HG03565 (cell line): ENCODE results near the gene MEF2C.
A peak's percentile ranks its signal among the peaks of the same experiment; 100 is the strongest.

Experiments
- ATAC-seq: cut with Tn5 transposase; IDR thresholded peaks from one replicate; pipeline ENCODE4 v1.9.1; 2021; ENCODE audit warnings: mild to moderate bottlenecking, moderate library complexity; ENCODE audit not compliant: unreplicated experiment

Gene MEF2C

GRCh38 chr5:88889189-88890069, 6.4 kb upstream of the MEF2C start:
- ATAC-seq: no peak

GRCh38 chr5:88888848-88889188, 5.8 kb upstream of the MEF2C start:
- no peak for ATAC-seq

- ATAC-seq: no peak
Measured at GRCh38 chr5:88888291-88888690, 5.3 kb upstream of the MEF2C start.

GRCh38 chr5:88887342-88887741, 4.4 kb upstream of the MEF2C start:
- no peak for ATAC-seq

GRCh38 chr5:88886746-88887341, 3.9 kb upstream of the MEF2C start:
- no peak for ATAC-seq

GRCh38 chr5:88886252-88886651, 3.3 kb upstream of the MEF2C start:
- ATAC-seq: no peak

- ATAC-seq: no peak
Measured at GRCh38 chr5:88885002-88885401, 2.0 kb upstream of the MEF2C start.

- no peak for ATAC-seq
Measured at GRCh38 chr5:88884608-88884877, 1.6 kb upstream of the MEF2C start.

GRCh38 chr5:88883836-88884607, 1.0 kb upstream of the MEF2C start:
- no peak for ATAC-seq

- ATAC-seq: no peak
Measured at GRCh38 chr5:88882276-88883038, 527 bp downstream of the MEF2C start.

GRCh38 chr5:88881571-88881971, 1.4 kb downstream of the MEF2C start:
- no peak for ATAC-seq

GRCh38 chr5:88880201-88880600, 2.8 kb downstream of the MEF2C start:
- ATAC-seq: no peak

GRCh38 chr5:88879724-88880123, 3.3 kb downstream of the MEF2C start:
- no peak for ATAC-seq

- ATAC-seq: no peak
Measured at GRCh38 chr5:88878976-88879375, 4.0 kb downstream of the MEF2C start.

GRCh38 chr5:88877826-88878225, 5.2 kb downstream of the MEF2C start:
- no peak for ATAC-seq

GRCh38 chr5:88876714-88877113, 6.3 kb downstream of the MEF2C start:
- no peak for ATAC-seq

GRCh38 chr5:88875341-88876234, 7.4 kb downstream of the MEF2C start:
- ATAC-seq: no peak

GRCh38 chr5:88873447-88873846, 9.5 kb downstream of the MEF2C start:
- peak; percentile 28 for ATAC-seq

- ATAC-seq: no peak
Measured at GRCh38 chr5:88872971-88873370, 10.0 kb downstream of the MEF2C start.

GRCh38 chr5:88870285-88870684, 12.7 kb downstream of the MEF2C start:
- ATAC-seq: no peak
